Stomach (tissue), 4 donors: ENCODE measurements around the gene DHRSX.

Experiments used
- CTCF ChIP-seq, 7 experiments: fragments of 450-650 bp in 4 of 7; fragments of 200-600 bp in 3 of 7; sonication (generic) in 3 of 7; IDR thresholded peaks; one replicate each; pipeline ENCODE4 v1.5.1; 2016 to 2019; ENCODE audit warnings: antibody characterized with exemption in 7 of 7, control low read depth in 2 of 7, mild to moderate bottlenecking in 1 of 7
- EP300 ChIP-seq: sonication (generic); formaldehyde crosslinking; IDR thresholded peaks from one replicate; pipeline ENCODE4 v1.6.1; 2017; ENCODE audit warnings: antibody characterized with exemption
- POLR2A ChIP-seq, 4 donors: fragments of 450-650 bp; IDR thresholded peaks; one replicate each; pipeline ENCODE4 v1.6.1; 2016; ENCODE audit warnings: antibody characterized with exemption in 4 of 4, control low read depth in 2 of 4, mild to moderate bottlenecking in 1 of 4, moderate library complexity in 1 of 4

DNA sequence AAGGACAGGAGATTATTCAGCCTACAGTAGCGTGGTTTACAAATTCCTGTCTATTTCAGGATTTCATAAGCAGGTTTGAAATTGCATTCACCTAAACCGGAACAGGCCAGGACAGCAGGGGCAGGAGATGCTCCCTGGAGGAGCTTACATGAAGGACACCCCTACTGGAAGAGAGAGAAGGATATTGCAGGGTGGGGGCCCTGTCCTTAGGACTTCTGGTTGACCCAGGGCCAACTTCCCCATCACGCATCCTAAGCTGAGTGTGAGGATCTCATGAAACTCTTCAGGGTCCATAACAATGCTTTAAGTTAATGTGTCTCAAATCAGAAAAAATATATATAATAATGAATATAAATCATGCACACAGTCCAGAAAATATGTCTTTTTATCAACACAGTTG is 6.4 kb upstream of the DHRSX start:
- no peak for TF ChIP-seq CTCF (IDR thresholded peaks at IDR 0.05)
- no peak for TF ChIP-seq POLR2A (IDR thresholded peaks at IDR 0.05)
- TF ChIP-seq EP300, result no peak
